Stimulated activated CD8-positive, alpha-beta memory T cell treated with anti-CD3 and anti-CD28 coated beads, Interleukin-4, amount 100 ng/mL, for 1 hour (primary cell): ENCODE results near the gene PPP2R3C.
"Not testable (repeated sequence)": the region's sequence is repeated elsewhere in the genome, so short reads cannot be mapped to it uniquely, and the experiment has no call there.

Source experiments
- DNase-seq, 2 donors: peaks; one replicate each; pipeline ENCODE4 v3.0.0-alpha.2; 2020; ENCODE audit warnings: low read depth in 2 of 2, low spot score in 1 of 2

PPP2R3C gene

DNA sequence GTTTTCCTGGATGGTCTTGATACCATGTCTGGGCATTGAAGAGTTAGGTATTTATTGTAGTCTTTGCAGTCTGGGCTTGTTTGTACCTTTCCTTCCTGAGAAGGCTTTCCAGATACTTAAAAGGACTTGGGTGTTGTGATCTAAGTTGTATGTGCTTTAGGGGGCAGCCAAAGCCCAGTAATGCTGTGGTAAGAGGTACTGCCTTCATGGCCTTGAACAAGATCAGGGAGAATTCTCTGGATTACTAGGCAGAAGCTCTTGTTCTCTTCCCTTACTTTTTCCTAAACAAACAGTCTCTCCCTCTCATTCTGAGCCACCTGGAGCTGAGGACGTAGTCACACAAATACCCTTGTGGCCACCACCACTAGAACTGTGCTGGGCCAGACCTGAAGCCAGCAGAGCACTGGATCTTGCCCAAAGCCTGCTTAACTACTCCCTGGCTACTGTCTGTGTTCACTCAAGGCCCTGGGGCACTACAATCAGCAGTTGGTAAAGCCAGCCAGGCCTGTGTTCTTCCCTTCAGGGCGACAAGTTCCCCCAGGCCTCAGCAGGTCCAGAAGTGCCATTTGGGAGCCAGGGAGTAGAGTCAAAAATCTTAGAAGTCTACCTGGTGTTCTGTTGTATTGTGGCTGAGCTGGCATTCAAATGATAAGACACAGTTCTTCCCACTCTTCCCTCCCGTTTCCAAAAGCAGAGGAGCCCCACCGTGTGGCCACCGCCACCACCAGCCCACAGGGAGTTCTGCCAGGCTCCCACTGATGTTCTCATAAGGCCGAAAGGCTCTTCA is 11.9 kb upstream of the PPP2R3C start:
- no peak for DNase-seq

DNA sequence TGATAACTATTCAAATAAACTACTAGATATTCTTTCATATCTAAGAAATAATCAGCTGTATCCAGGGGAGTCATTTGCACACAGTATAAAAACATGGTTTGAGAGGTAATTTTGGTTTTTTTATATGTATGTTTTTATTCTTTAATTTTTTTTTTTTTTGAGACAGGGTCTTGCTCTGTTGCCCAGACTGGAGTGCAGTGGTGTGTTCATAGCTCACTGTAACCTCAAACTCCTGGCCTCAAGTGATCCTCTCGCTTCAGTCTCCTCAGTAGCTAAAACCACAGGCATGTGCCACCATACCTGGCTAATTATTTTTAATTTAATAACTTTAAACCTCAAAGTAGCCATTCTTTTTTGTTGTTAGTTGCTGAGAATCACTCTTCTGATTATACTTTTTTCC is 2.3 kb upstream of the PPP2R3C start:
- no peak for DNase-seq

DNA sequence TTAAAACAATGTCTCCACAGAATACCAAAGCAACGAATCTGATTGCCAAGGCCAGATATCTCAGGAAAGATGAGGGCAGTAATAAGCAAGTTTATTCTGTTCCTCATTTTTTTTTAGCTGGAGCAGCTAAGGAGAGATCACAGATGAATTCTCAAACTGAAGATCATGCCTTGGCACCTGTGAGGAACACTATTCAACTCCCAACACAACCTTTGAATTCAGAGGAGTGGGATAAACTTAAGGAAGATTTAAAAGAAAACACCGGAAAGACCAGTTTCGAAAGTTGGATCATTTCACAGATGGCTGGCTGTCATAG is 1.6 kb upstream of the PPP2R3C start:
- DNase-seq, result no peak

DNA sequence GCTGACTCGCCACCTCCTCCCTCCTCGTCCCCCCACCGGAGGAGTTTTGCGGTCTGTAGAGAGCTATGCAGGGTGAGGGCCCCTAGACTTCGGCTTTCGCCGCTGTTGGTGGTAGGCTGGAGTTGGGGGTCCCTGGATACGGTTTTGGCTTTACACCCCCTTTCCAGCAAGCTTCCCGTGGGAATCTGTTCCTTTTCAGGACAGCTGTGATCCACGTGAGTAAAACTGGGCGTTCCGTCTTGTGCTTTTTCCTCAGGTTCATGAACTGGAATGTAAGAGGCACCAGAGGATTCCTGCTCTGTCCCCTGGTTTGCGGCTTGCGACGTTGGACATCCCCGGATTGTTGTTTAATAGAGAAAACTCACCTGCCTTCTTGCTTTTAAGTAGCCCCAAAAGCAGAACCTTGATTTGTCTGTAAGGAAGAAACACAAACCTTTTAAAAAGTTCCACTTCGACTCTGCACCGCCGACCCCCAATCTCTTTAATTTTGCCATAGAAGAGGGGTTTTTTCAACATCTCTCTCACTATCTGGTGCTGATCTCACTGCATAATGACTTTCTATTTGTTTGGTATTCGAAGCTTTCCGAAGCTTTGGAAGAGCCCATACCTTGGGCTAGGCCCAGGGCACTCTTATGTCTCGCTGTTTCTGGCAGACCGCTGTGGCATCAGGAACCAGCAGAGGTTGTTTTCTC is 1.1 kb upstream of the PPP2R3C start:
- DNase-seq, result no peak

DNA sequence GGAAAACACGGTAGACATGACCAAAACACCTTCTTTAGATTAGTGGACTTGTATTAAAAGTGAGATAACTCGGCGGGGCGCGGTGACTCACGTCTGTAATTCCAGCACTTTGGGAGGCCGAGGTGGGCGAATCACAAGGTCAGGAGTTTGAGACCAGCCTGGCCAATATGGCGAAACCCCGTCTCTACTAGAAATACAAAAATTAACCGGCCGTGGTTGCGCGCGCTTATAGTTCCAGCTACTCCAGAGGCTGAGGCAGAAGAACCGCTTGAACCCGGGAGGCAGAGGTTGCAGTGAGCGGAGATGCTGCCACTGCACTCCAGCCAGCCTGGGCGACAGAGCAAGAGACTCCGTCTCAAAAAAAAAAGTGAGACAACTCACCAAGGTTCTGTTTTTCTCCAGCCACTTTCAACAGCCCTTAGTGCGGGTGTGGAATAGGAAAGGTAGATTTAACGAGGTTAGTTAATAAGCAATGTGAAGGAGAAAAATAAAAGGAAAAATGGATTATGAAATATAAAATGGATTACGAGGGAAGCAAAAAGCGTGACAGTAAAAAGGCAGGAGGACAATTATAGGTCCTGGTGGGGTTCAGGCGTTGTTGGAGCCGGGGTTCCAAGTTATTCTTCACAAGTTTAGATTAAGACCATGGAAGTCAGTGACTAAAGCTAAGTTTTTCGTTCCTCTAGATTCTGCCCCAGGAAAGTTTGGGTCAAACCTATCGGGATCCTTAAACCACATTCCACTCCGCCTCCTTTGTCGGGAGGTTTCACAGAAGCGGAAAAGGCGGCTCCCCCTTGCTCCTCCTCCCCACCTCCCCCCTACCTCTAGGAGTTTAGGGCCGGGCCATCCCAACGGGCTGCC is 534 bp downstream of the PPP2R3C start:
- no peak for DNase-seq

GRCh38 chr14:35117112-35117511 is 4.7 kb downstream of the PPP2R3C start:
- no peak for DNase-seq

DNA sequence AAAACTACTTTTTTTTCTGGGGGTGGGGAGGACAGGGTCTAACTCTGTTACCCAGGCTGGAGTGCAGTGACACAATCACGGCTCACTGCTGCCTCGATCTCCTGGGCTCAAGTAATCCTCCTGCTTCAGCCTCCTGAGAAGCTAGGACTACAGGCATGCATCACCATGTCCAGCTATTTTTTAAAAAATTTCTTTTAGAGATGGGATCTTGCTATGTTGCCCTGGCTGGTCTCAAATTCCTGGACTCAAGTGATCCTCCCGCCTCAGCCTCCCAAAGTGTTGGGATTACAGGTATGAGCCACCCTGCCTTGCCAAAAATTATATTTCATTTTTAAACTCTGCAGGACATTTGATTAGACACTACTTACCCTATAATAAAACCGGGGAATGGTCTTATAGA is 5.5 kb downstream of the PPP2R3C start:
- no peak for DNase-seq

DNA sequence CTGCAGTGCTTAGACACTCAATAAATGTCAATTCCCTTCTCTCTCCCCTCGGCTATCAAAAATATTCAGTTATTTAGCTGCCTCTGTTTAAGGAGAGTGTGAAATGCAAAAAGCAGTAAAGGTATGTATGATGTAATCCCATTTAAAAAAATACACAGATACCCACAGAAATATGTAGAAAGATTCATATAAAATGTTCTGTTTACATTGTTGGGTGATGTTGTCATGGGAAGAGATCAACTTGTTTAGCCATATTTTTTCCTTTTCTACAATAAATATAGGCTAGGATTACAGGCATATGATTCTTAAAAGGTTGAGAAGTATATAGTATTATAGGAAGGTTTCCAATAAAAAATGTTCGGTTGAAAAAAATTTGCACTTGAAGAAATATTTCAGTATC is 7.8 kb downstream of the PPP2R3C start:
- DNase-seq, result no peak

DNA sequence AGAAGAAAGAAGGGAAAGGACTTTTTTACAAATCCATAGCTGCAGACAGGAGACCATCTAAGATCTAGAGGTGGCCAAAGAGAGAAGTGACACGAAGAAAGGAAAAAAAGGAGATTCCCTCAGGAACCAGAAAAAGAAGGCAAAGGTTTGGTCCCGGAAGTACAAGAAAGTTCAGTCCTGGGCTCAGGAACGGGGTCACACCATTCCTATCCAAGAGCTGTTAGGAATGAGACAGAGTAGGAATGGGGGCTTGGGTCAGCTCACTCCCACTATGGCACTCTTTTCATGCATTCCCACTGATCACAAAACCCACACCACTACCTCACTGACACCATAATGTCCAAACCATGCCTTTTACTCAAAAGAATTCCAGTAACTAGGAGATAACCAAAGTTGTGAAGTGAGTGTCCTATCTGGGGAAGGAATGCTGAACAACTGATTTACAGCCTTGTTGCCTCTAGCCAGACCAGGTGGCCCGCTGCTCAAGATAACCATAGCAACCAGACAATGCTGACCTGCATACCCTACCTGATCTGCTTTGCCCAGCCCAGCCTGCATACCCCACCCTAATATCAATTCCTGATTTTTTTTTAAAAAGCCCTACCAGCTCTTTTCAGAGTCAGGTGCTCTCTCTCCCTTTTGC is 8.4 kb downstream of the PPP2R3C start:
- DNase-seq, result no peak

DNA sequence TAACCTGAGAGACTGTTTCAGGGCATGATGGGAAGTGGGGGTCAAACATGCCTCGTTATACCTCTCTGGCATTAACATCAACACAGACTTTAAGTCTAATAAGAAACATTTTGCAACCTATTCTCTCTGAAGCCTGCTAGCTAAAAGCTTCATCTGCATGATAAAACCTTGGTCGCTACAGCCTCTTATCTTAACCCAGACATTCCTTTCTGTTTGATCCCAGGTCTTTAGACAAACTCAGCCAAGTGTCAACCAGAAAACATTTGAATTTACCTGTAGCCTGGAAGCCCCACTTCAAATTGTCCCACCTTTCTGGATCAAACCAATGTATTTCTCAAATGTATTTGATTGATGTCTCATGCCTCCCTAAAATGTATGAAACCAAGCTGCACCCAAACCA is 9.1 kb downstream of the PPP2R3C start:
- DNase-seq, result no peak

- no peak for DNase-seq
Measured at GRCh38 chr14:35107866-35108265, 13.9 kb downstream of the PPP2R3C start.

DNA sequence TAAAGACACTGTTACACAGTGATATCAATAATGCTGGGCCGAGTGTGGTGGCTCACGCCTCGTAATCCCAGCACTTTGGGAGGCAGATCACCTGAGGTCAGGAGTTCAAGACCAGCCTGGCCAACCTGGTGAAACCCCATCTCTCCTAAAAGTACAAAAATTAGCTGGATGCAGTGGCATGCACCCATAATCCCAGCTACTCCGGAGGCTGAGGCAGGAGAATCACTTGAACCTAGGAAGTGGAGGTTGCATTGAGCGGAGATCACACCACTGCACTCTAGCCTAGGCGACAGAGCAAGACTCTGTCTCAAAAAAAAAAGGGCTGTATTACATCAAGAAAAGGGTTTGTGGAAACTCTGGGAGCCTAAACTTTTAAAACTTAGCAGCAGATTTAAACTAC is 27.1 kb downstream of the PPP2R3C start:
- not testable (repeated sequence) for DNase-seq

DNA sequence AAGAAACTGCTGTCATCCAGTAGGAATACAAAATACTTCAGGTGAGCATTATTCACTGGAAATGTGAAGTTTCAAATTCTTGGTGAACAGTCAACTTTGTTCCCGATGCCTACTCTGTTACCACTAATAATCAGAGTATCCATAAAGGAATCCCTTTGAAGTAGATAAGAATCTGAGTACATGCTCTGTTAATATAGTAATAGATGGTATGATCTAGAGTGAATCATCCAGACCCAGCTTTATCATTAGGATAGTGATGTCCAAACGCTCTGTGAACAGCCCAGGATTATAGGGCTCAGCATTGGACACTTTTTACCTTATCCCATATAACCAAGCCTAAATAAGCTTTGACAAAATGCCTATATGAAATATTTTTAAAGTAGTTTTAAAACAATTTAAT is 33.3 kb downstream of the PPP2R3C start:
- DNase-seq, result no peak

DNA sequence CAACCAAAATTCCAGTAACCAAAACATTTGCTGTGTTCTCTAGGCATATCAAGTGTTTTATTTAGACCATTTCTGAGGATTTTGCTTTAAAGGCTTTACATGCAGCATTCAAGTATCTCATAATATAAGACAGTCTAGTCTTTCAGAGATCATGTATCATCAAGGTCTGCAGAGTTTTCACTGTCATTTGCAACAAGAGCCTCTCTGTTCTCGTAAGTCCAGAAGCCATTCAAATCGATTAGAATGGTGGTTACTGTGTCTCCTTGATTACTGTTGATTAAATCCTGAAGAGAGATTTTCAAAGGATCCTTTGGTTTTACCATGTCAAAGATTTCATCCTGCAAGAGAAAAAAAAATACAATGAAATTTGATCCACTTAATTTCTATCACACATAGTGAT is 36.3 kb downstream of the PPP2R3C start:
- DNase-seq, result no peak

DNA sequence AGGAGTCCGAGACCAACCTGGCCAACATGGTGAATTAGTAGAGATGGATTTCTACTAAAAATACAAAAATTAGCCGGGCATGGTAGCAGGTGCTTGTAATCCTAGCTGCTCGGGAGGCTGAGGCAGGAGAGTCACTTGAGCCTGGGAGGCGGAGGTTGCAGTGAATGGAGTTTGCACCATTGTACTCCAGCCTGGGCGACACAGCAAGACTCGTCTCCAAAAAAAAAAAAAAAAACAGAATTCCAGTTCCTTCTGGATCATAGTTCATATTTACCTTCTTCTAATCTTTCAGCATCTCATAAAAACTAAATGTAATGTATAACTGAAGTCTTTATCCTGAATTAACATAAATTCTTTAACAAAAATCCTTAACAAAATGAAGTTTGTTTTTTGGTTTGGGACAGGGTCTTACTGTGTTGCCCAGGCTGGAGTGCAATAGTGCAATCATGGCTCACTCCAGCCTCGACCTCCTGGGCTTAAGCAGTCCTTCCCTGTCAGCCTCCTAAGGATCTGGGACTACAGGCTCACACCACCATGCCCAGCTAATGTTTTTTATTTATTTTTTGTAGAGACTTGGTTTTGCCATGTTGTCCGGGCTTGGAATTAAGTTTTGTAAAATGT is 38.1 kb downstream of the PPP2R3C start:
- DNase-seq, result no peak

DNA sequence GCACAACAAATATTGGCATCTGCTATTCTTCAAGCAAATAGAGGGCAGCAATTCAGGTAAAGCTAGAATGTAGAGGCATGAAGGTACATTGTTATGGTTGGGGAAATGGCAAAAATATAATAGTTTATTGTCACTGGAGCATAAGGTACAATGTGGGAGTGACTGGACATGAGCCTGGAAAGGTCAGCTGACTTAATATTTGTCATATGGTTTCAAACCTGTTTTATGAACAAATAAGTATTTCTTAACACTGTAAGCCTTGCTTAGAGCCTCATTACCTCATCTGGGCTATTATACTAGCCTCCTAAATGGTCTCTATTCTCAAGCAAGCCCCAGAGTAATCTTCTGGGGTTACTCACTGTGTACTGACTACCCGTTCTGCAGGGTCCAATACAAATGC is 42.0 kb downstream of the PPP2R3C start:
- DNase-seq, result no peak

- no peak for DNase-seq
Measured at GRCh38 chr14:35078082-35078481, 43.7 kb downstream of the PPP2R3C start.

- no peak for DNase-seq
Measured at GRCh38 chr14:35073486-35073885, 48.3 kb downstream of the PPP2R3C start.

DNA sequence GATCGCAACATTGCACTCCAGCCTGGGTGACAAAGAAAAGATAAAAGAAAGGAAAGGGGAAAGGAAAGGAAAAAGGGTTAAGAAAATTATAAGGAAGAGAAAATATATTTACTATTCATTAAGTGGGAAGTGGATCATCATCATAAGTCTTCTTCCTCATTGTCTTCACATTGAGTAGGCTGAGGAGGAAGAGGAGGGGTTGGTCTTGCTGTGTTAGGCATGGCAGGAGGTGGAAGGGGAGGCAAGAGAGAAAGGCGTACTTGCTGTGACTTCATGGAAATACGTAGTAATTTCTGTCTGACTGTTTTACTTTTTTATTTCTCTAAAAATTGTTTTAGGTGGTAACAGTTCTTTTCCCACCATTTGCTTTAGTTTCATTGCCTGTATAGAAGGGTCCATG is 49.6 kb downstream of the PPP2R3C start:
- DNase-seq, result no peak

DNA sequence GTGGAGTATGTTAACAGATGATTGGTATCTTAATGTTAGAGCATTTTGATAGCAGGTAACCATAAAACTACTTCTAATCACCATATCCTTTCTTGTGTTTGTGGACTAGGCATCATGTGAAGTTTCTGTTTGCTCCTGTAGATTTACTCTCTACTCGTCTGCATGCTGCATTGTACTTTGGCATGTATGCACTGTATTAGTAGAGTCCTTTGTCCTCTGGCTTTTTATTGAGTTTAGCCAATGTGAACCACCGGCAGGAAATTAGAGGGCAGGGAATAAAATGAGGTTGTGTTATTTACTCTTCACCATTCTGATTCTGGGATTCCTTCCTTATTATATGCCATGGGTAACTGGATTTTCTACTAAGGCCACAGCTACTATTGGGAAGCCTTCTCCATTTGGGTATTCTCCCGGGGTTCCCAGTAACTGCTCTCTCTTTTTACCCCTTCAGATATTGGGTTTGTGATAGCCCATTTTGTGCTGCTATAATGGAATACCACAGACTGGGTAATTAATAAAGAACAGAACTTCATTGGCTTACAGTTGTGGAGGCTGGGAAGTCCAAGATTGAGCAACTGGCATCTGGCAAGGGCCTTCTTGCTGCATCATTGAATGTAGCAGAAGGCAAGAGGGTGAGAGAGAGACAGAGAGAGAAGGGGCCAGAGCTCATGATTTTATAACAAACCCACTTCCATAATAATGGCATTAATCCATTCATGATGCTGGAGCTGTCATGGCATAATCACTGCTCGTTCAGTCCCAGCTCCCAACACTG is 53.4 kb downstream of the PPP2R3C start:
- no peak for DNase-seq
